CD14-positive monocyte (primary cell): Measurements from ENCODE around the gene RGS3. TPM values are rescaled to one million over a fixed set of nuclear protein-coding genes. Genes with fewer than 3 reads are reported as not detected.
"Not testable (repeated sequence)": the region's sequence is repeated elsewhere in the genome, so short reads cannot be mapped to it uniquely, and the experiment has no call there.

Experiments
- DNase-seq, 3 donors: peaks; one replicate each; pipeline ENCODE4 v3.0.0-alpha.2; 2011 to 2022
- H2AFZ ChIP-seq: 2 replicates; pipeline ENCODE4 v1.6.0; 2012; ENCODE audit warnings: mild to moderate bottlenecking, low read depth, low read length, inconsistent platforms; ENCODE audit not compliant: insufficient read depth, poor library complexity, severe bottlenecking
- H3K27ac ChIP-seq, 2 donors: 1 replicate in 1 of 2; 2 replicates in 1 of 2; pipeline ENCODE4 v1.5.1; 2012 to 2013; ENCODE audit warnings: low read length in 2 of 2, control low read depth in 1 of 2, inconsistent platforms in 1 of 2, low read depth in 1 of 2, mild to moderate bottlenecking in 1 of 2
- H3K27me3 ChIP-seq, 2 donors: one replicate each; pipeline versions ENCODE4 v1.6.0 to v1.6.1; 2011 to 2013; ENCODE audit warnings: low read length in 2 of 2; ENCODE audit not compliant: control insufficient read depth in 2 of 2, insufficient read depth in 2 of 2
- H3K36me3 ChIP-seq, 2 donors: replicated peaks in 1 of 2; 1 replicate in 1 of 2; 2 replicates in 1 of 2; pipeline versions ENCODE4 v1.5.1 to v1.6.1; 2012 to 2013; ENCODE audit warnings: low read length in 2 of 2, control low read depth in 1 of 2, inconsistent platforms in 1 of 2, mild to moderate bottlenecking in 1 of 2; ENCODE audit not compliant: insufficient read depth in 2 of 2, control insufficient read depth in 1 of 2
- H3K4me1 ChIP-seq, 2 donors: 1 replicate in 1 of 2; 2 replicates in 1 of 2; pipeline versions ENCODE4 v1.5.1 to v1.6.1; 2012 to 2013; ENCODE audit warnings: low read length in 2 of 2, control low read depth in 1 of 2, inconsistent platforms in 1 of 2, mild to moderate bottlenecking in 1 of 2, moderate library complexity in 1 of 2; ENCODE audit not compliant: insufficient read depth in 2 of 2, control insufficient read depth in 1 of 2
- H3K4me2 ChIP-seq: replicated peaks from 2 replicates; pipeline ENCODE3; 2012; ENCODE audit warnings: low read length, moderate library complexity, mild to moderate bottlenecking; ENCODE audit not compliant: poor library complexity, severe bottlenecking; ENCODE audit errors: extremely low read depth
- H3K4me3 ChIP-seq, 3 experiments: fragments of 200-600 bp in 1 of 3; sonication (generic) in 1 of 3; replicated peaks in 1 of 3; 1 replicate in 2 of 3; 2 replicates in 1 of 3; pipeline ENCODE4 v1.5.1; 2011 to 2013; ENCODE audit warnings: low read length in 3 of 3, mild to moderate bottlenecking in 3 of 3, control low read depth in 2 of 3, low read depth in 2 of 3, inconsistent platforms in 1 of 3, moderate library complexity in 1 of 3
- H3K79me2 ChIP-seq: 2 replicates; pipeline ENCODE4 v1.6.0; 2012; ENCODE audit warnings: mild to moderate bottlenecking, control low read depth, inconsistent platforms, low read length, moderate library complexity; ENCODE audit not compliant: insufficient read depth
- H3K9ac ChIP-seq: 2 replicates; pipeline ENCODE4 v1.6.0; 2017; ENCODE audit warnings: low read length, mild to moderate bottlenecking; ENCODE audit not compliant: insufficient read depth, poor library complexity, severe bottlenecking
- H3K9me3 ChIP-seq, 2 donors: replicated peaks in 1 of 2; 1 replicate in 1 of 2; 2 replicates in 1 of 2; pipeline versions ENCODE4 v1.5.1 to v1.6.1; 2012 to 2013; ENCODE audit warnings: low read length in 2 of 2, control low read depth in 1 of 2; ENCODE audit not compliant: control insufficient read depth in 1 of 2, insufficient read depth in 1 of 2
- H4K20me1 ChIP-seq: 2 replicates; pipeline ENCODE4 v1.6.0; 2012; ENCODE audit warnings: mild to moderate bottlenecking, low read length, control low read depth, moderate library complexity; ENCODE audit not compliant: insufficient read depth
- H3K27ac Mint-ChIP-seq, 7 donors: one replicate each; pipeline ENCODE4 v1.8.0; 2020; ENCODE audit warnings: mild to moderate bottlenecking in 7 of 7, mixed read lengths in 7 of 7, moderate library complexity in 6 of 7, inconsistent platforms in 2 of 7
- H3K27me3 Mint-ChIP-seq, 3 donors: one replicate each; pipeline ENCODE4 v1.8.0; 2021 to 2022; ENCODE audit warnings: low read depth in 3 of 3, mild to moderate bottlenecking in 3 of 3, mixed read lengths in 3 of 3, moderate library complexity in 3 of 3, inconsistent platforms in 1 of 3
- H3K36me3 Mint-ChIP-seq, 2 donors: one replicate each; pipeline ENCODE4 v1.8.0; 2020; ENCODE audit warnings: mixed read lengths in 2 of 2, inconsistent platforms in 1 of 2, mild to moderate bottlenecking in 1 of 2
- H3K4me1 Mint-ChIP-seq: one replicate; pipeline ENCODE4 v1.8.0; 2020; ENCODE audit warnings: mild to moderate bottlenecking, mixed read lengths
- H3K4me3 Mint-ChIP-seq, 2 donors: one replicate each; pipeline ENCODE4 v1.8.0; 2020; ENCODE audit warnings: mild to moderate bottlenecking in 2 of 2, mixed read lengths in 2 of 2, moderate library complexity in 1 of 2
- H3K9me3 Mint-ChIP-seq, 7 donors: one replicate each; pipeline ENCODE4 v1.8.0; 2020 to 2022; ENCODE audit warnings: mixed read lengths in 7 of 7, mild to moderate bottlenecking in 6 of 7, moderate library complexity in 6 of 7, inconsistent platforms in 2 of 7
- WGBS: methylation state at CpG from one replicate; pipeline ENCODE4 v1.1.5; 2013; ENCODE audit warnings: missing lambda C conversion rate; ENCODE audit not compliant: insufficient coverage; 5-methylcytosine and 5-hydroxymethylcytosine counted together
- intact Hi-C, 2 donors: fragments of 100-400 bp; cut with micrococcal nuclease; formaldehyde crosslinking; loops; one replicate each; pipeline versions ENCODE4 v1.15.0 to v1.15.1; 2023
- polyA plus RNA-seq, 3 donors: library from polyadenylated mRNA; depleted of rRNA in 1 of 3; unstranded in 2 of 3; stranded (reverse) in 1 of 3; fragments of 300-500 nt in 2 of 3; fragments of >200 nt in 1 of 3; fragmentation: Illumina TruSeq in 2 of 3; gene quantifications; 1 replicate in 2 of 3; 2 replicates in 1 of 3; pipeline ENCODE4 v1.2.3, GENCODE V29; 2012 to 2021
- TF ChIP-seq, protein P1 (sequence below): fragments of 200-600 bp; IDR thresholded peaks from one replicate; pipeline ENCODE4 v1.8.0; 2022; ENCODE audit warnings: antibody characterized with exemption, mild to moderate bottlenecking

Gene RGS3
- polyA plus RNA-seq, 3 donors, result 9.1 to 16.2 (median 15.8) TPM

- H3K27ac Mint-ChIP-seq, result no peak overlapping the region
- intact Hi-C loops, result no loop called here
- TF ChIP-seq, protein P1, sequence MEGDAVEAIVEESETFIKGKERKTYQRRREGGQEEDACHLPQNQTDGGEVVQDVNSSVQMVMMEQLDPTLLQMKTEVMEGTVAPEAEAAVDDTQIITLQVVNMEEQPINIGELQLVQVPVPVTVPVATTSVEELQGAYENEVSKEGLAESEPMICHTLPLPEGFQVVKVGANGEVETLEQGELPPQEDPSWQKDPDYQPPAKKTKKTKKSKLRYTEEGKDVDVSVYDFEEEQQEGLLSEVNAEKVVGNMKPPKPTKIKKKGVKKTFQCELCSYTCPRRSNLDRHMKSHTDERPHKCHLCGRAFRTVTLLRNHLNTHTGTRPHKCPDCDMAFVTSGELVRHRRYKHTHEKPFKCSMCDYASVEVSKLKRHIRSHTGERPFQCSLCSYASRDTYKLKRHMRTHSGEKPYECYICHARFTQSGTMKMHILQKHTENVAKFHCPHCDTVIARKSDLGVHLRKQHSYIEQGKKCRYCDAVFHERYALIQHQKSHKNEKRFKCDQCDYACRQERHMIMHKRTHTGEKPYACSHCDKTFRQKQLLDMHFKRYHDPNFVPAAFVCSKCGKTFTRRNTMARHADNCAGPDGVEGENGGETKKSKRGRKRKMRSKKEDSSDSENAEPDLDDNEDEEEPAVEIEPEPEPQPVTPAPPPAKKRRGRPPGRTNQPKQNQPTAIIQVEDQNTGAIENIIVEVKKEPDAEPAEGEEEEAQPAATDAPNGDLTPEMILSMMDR, result no peak
Observed at GRCh38 chr9:113431191-113431590, 32.3 kb upstream of the RGS3 start.

GRCh38 chr9:113436728-113437515 lies 26.6 kb upstream of the RGS3 start:
- no peaks in the 10 kb centered on the region for H3K4me1 ChIP-seq
- no peak overlapping the region for H3K4me2 ChIP-seq
- no peak overlapping the region for H3K27ac ChIP-seq
- H3K36me3 Mint-ChIP-seq, result no peaks in the 10 kb centered on the region
- peaks cover 2% of the 10 kb centered on the region for H3K4me1 Mint-ChIP-seq
- no peak overlapping the region for H3K27ac Mint-ChIP-seq
- no peak overlapping the region for H2AFZ ChIP-seq
- no peaks in the 10 kb centered on the region for H3K79me2 ChIP-seq
- intact Hi-C loops, result no loop called here
- TF ChIP-seq, protein P1, result no peak
- DNase-seq, result no peak
- H3K27me3 ChIP-seq, result no peaks in the 10 kb centered on the region
- H3K4me3 ChIP-seq, result no peak overlapping the region
- H3K9ac ChIP-seq, result no peak overlapping the region
- peaks cover 0 to 2% (median 0%) of the 10 kb centered on the region in 7 donors for H3K9me3 Mint-ChIP-seq
- no peak overlapping the region for H3K4me3 Mint-ChIP-seq
- H3K27me3 Mint-ChIP-seq, result peaks cover 0 to 1% (median 0%) of the 10 kb centered on the region in 3 donors
- no CpG with 5 or more reads among the region's 4 CpGs for WGBS
- H4K20me1 ChIP-seq, result no peaks in the 10 kb centered on the region
- H3K9me3 ChIP-seq, result no peaks in the 10 kb centered on the region
- H3K36me3 ChIP-seq, result no peaks in the 10 kb centered on the region

More at GRCh38 chr9:113431191-113431590, 32.3 kb upstream of the RGS3 start:
- Histone ChIP-seq H2AFZ (no peak overlapping the region), H3K4me1 (peaks cover 0 to 8% of the 10 kb centered on the region in 2 donors), H3K36me3 (no peaks in the 10 kb centered on the region), H4K20me1 (no peaks in the 10 kb centered on the region), H3K79me2 (no peaks in the 10 kb centered on the region), H3K9ac (no peak overlapping the region), H3K27ac (no peak overlapping the region), H3K4me3 (no peak overlapping the region), H3K9me3 (no peaks in the 10 kb centered on the region), H3K27me3 (no peaks in the 10 kb centered on the region), H3K4me2 (no peak overlapping the region)
- no peak for DNase-seq
- peaks cover 0 to 2% (median 0%) of the 10 kb centered on the region in 7 donors for H3K9me3 Mint-ChIP-seq
- H3K4me3 Mint-ChIP-seq, result no peak overlapping the region
- H3K36me3 Mint-ChIP-seq, result no peaks in the 10 kb centered on the region
- H3K4me1 Mint-ChIP-seq, result peaks cover 9% of the 10 kb centered on the region
- peaks cover 0 to 3% (median 0%) of the 10 kb centered on the region in 3 donors for H3K27me3 Mint-ChIP-seq

- DNase-seq, H3K27ac Mint-ChIP-seq, intact Hi-C loops, H3K9me3 Mint-ChIP-seq, H3K9me3 ChIP-seq, H3K4me3 Mint-ChIP-seq, H3K27me3 Mint-ChIP-seq, H3K4me1 ChIP-seq, H3K36me3 ChIP-seq, H3K4me2 ChIP-seq, H3K4me1 Mint-ChIP-seq, H3K4me3 ChIP-seq, H3K27me3 ChIP-seq, H3K36me3 Mint-ChIP-seq, H2AFZ ChIP-seq, H3K9ac ChIP-seq, H3K27ac ChIP-seq, H3K79me2 ChIP-seq, H4K20me1 ChIP-seq: not testable (repeated sequence)
- no CpG with 5 or more reads among the region's 1 CpG for WGBS
Observed at GRCh38 chr9:113437716-113438115, 25.8 kb upstream of the RGS3 start.
